Activated naive CD4-positive, alpha-beta T cell treated with anti-CD3 and anti-CD28 coated beads for 36 hours (primary cell): ENCODE measurements around the gene IL3. TPM values are rescaled to one million over a fixed set of nuclear protein-coding genes. Genes with fewer than 3 reads are reported as not detected.
A peak's percentile ranks its signal among the peaks of the same experiment; 100 is the strongest.

Experiments used
- CTCF ChIA-PET: fragments of 350-600 bp; sonication (Branson Sonifier 250); formaldehyde crosslinking; loops from one replicate; lab custom pipeline; 2021; ENCODE audit warnings: antibody characterized with exemption; lab: Charles Lee
- DNase-seq: peaks from one replicate; pipeline ENCODE4 v3.0.0-alpha.2; 2020
- H3K27ac Mint-ChIP-seq: one replicate; pipeline ENCODE4 v1.8.0; 2021; ENCODE audit warnings: mild to moderate bottlenecking, mixed read lengths
- H3K27me3 Mint-ChIP-seq: one replicate; pipeline ENCODE4 v1.8.0; 2021; ENCODE audit warnings: low read depth, mixed read lengths
- H3K36me3 Mint-ChIP-seq: one replicate; pipeline ENCODE4 v1.8.0; 2021; ENCODE audit warnings: low read depth, mixed read lengths
- H3K4me1 Mint-ChIP-seq: one replicate; pipeline ENCODE4 v1.8.0; 2021; ENCODE audit warnings: low read depth, mixed read lengths
- H3K4me3 Mint-ChIP-seq: one replicate; pipeline ENCODE4 v1.8.0; 2021; ENCODE audit warnings: mild to moderate bottlenecking, moderate library complexity, mixed read lengths
- H3K9me3 Mint-ChIP-seq: one replicate; pipeline ENCODE4 v1.8.0; 2021; ENCODE audit warnings: mixed read lengths
- intact Hi-C: fragments of 100-400 bp; cut with micrococcal nuclease; formaldehyde crosslinking; loops from one replicate; pipeline ENCODE4 v1.15.1; 2023
- total RNA-seq, 2 experiments: library from RNA; stranded (reverse); gene quantifications; one replicate each; pipeline ENCODE4 v1.2.3, GENCODE V29; 2021

Gene IL3
- not detected for total RNA-seq

GRCh38 chr5:132060501-132061161 lies at the start of gene IL3:
Gene IL3, plus strand, starts transcription at chr5:132060655. Its CDS starts 52 bp downstream, at chr5:132060707.
- no peak for DNase-seq
- Mint-ChIP-seq H3K27me3 (no peaks in the 10 kb centered on the region), H3K4me1 (peaks cover 20% of the 10 kb centered on the region), H3K9me3 (no peaks in the 10 kb centered on the region), H3K27ac (no peak within 1 kb of the TSS), H3K36me3 (no peaks in the 10 kb centered on the region), H3K4me3 (no peak within 1 kb of the TSS)
- CTCF ChIA-PET, result interaction anchor here (1.4 to 4.8 kb wide), 4 partner anchors 53 to 471 kb away, joined by 5 to 30 read pairs (median 15); no protein-coding TSS in a partner anchor
- intact Hi-C loops, result loop anchor here (5.0 kb wide), 2 partner anchors 263 to 307 kb away; partner anchors contain the start of genes FNIP1 and SLC22A5

- no peaks in the 10 kb centered on the region for H3K9me3 Mint-ChIP-seq
- intact Hi-C loops, result loop anchor here (2.0 kb wide), 1 partner anchor 14 kb away; no protein-coding TSS in a partner anchor
- H3K4me3 Mint-ChIP-seq, result peak overlapping the region; percentile 65
- H3K27me3 Mint-ChIP-seq, result peaks cover 39% of the 10 kb centered on the region
- DNase-seq, result no peak
- H3K4me1 Mint-ChIP-seq, result peaks cover 15% of the 10 kb centered on the region
- no peaks in the 10 kb centered on the region for H3K36me3 Mint-ChIP-seq
- H3K27ac Mint-ChIP-seq, result no peak overlapping the region
- CTCF ChIA-PET, result interaction anchor here (7.2 kb wide), 1 partner anchor 423 kb away, joined by 130 read pairs; no protein-coding TSS in a partner anchor
Observed at GRCh38 chr5:132010989-132011621, 49.4 kb upstream of the IL3 start.

- H3K27me3 Mint-ChIP-seq, result peaks cover 46% of the 10 kb centered on the region
- H3K4me3 Mint-ChIP-seq, result peak within 1 kb of the TSS; percentile 65
- CTCF ChIA-PET, result interaction anchor here (0.8 to 7.2 kb wide), 2 partner anchors 422 to 423 kb away, joined by 7 to 130 read pairs; no protein-coding TSS in a partner anchor
- no peaks in the 10 kb centered on the region for H3K9me3 Mint-ChIP-seq
- peak; percentile 49 for DNase-seq
- no peak within 1 kb of the TSS for H3K27ac Mint-ChIP-seq
- H3K4me1 Mint-ChIP-seq, result peaks cover 15% of the 10 kb centered on the region
- intact Hi-C loops, result loop anchor here (2.0 kb wide), 1 partner anchor 13 kb away; no protein-coding TSS in a partner anchor
- no peaks in the 10 kb centered on the region for H3K36me3 Mint-ChIP-seq
Observed at GRCh38 chr5:132011622-132012343, 48.7 kb upstream of the IL3 start, which contains the start of gene ACSL6. Gene ACSL6, minus strand, starts transcription at chr5:132011658. Its CDS starts 105 bp downstream, at chr5:132011553.

GRCh38 chr5:132012371-132013005 lies 48.0 kb upstream of the IL3 start:
- Mint-ChIP-seq H3K36me3 (no peaks in the 10 kb centered on the region), H3K27me3 (peaks cover 53% of the 10 kb centered on the region), H3K4me3 (peak overlapping the region; percentile 52), H3K27ac (no peak overlapping the region), H3K9me3 (no peaks in the 10 kb centered on the region), H3K4me1 (peaks cover 12% of the 10 kb centered on the region)
- peak; percentile 58 for DNase-seq
- CTCF ChIA-PET, result interaction anchor here (0.8 to 1.2 kb wide), 2 partner anchors 50 to 423 kb away, joined by 3 to 7 read pairs; no protein-coding TSS in a partner anchor
- intact Hi-C loops, result no loop called here

GRCh38 chr5:132013006-132013689 lies 47.3 kb upstream of the IL3 start:
- Mint-ChIP-seq H3K36me3 (no peaks in the 10 kb centered on the region), H3K4me3 (no peak overlapping the region), H3K27me3 (peaks cover 57% of the 10 kb centered on the region), H3K27ac (no peak overlapping the region), H3K9me3 (no peaks in the 10 kb centered on the region), H3K4me1 (peaks cover 15% of the 10 kb centered on the region)
- CTCF ChIA-PET, result interaction anchor here (1.2 kb wide), 1 partner anchor 49 kb away, joined by 3 read pairs; no protein-coding TSS in a partner anchor
- intact Hi-C loops, result no loop called here
- no peak for DNase-seq

- Mint-ChIP-seq H3K4me1 (peaks cover 15% of the 10 kb centered on the region), H3K27me3 (peaks cover 58% of the 10 kb centered on the region), H3K4me3 (no peak overlapping the region), H3K9me3 (no peaks in the 10 kb centered on the region), H3K36me3 (no peaks in the 10 kb centered on the region), H3K27ac (no peak overlapping the region)
- DNase-seq, result no peak
- CTCF ChIA-PET, result interaction anchor here (1.2 kb wide), 1 partner anchor 49 kb away, joined by 3 read pairs; no protein-coding TSS in a partner anchor
- intact Hi-C loops, result no loop called here
Observed at GRCh38 chr5:132013711-132014110, 46.7 kb upstream of the IL3 start.

- CTCF ChIA-PET, result interaction anchor here (2.0 kb wide), 1 partner anchor 9 kb away, joined by 10 read pairs; no protein-coding TSS in a partner anchor
- Mint-ChIP-seq H3K36me3 (no peaks in the 10 kb centered on the region), H3K27ac (no peak overlapping the region), H3K4me3 (no peak overlapping the region), H3K27me3 (peaks cover 50% of the 10 kb centered on the region), H3K9me3 (no peaks in the 10 kb centered on the region), H3K4me1 (peaks cover 28% of the 10 kb centered on the region)
- intact Hi-C loops, result no loop called here
- DNase-seq, result no peak
Observed at GRCh38 chr5:132016721-132017250, 43.7 kb upstream of the IL3 start.

- CTCF ChIA-PET, result interaction anchor here (2.0 kb wide), 1 partner anchor 9 kb away, joined by 10 read pairs; no protein-coding TSS in a partner anchor
- Mint-ChIP-seq H3K4me1 (peaks cover 28% of the 10 kb centered on the region), H3K27me3 (peaks cover 45% of the 10 kb centered on the region)
Observed at GRCh38 chr5:132017316-132017715, 43.1 kb upstream of the IL3 start.

GRCh38 chr5:132017738-132018625 lies 42.5 kb upstream of the IL3 start:
- Mint-ChIP-seq H3K27me3 (peaks cover 42% of the 10 kb centered on the region), H3K36me3 (no peaks in the 10 kb centered on the region), H3K27ac (no peak overlapping the region), H3K4me1 (peaks cover 28% of the 10 kb centered on the region), H3K4me3 (no peak overlapping the region), H3K9me3 (no peaks in the 10 kb centered on the region)
- CTCF ChIA-PET, result no interaction called here
- DNase-seq, result no peak
- intact Hi-C loops, result no loop called here

More at GRCh38 chr5:132017316-132017715, 43.1 kb upstream of the IL3 start:
- intact Hi-C loops, result no loop called here
- H3K9me3 Mint-ChIP-seq, result no peaks in the 10 kb centered on the region
- H3K27ac Mint-ChIP-seq, result no peak overlapping the region
- no peak overlapping the region for H3K4me3 Mint-ChIP-seq
- DNase-seq, result no peak
- no peaks in the 10 kb centered on the region for H3K36me3 Mint-ChIP-seq

GRCh38 chr5:132019337-132019736 lies 41.1 kb upstream of the IL3 start:
- DNase-seq, result no peak
- Mint-ChIP-seq H3K9me3 (no peaks in the 10 kb centered on the region), H3K4me1 (peaks cover 28% of the 10 kb centered on the region), H3K27me3 (peaks cover 33% of the 10 kb centered on the region), H3K36me3 (no peaks in the 10 kb centered on the region), H3K27ac (no peak overlapping the region), H3K4me3 (no peak overlapping the region)
- intact Hi-C loops, result no loop called here
- CTCF ChIA-PET, result interaction anchor here (1.0 to 2.0 kb wide), 4 partner anchors 9 to 530 kb away, joined by 3 to 11 read pairs (median 6); no protein-coding TSS in a partner anchor
